Measurements from ENCODE around the gene RAB14. TPM values are rescaled to one million over a fixed set of nuclear protein-coding genes. Genes with fewer than 3 reads are reported as not detected.
"Not testable (repeated sequence)": the region's sequence is repeated elsewhere in the genome, so short reads cannot be mapped to it uniquely, and the experiment has no call there.

RAB14 gene
- polyA plus RNA-seq, 1 of the 3 experiments (the other 2 are of a cell fraction) = 17.4 TPM

- H3K27me3 ChIP-seq (ENCODE audit: insufficient read depth); H3K9me2 ChIP-seq; H3K4me2 ChIP-seq; H3K4me3 ChIP-seq (ENCODE audit: low read depth in 2 of 2, low read length in 1 of 2); H3K9ac ChIP-seq; H3F3A ChIP-seq (replicated peaks; ENCODE audit: insufficient read depth); H3K9me3 ChIP-seq; H2AFZ ChIP-seq (ENCODE audit: low read depth); DNase-seq; POLR2A ChIA-PET; H3K4me1 ChIP-seq (ENCODE audit: control insufficient read depth in 1 of 2, insufficient read depth in 2 of 2, low read depth in 1 of 2, low read length in 1 of 2); H3K27ac ChIP-seq (ENCODE audit: low read depth in 2 of 2, low read length in 1 of 2): not testable (repeated sequence)
- CTCF ChIA-PET = interaction anchor here (1.1 to 1.6 kb wide), 3 partner anchors 11 to 43 kb away, joined by 3 to 6 read pairs (median 3); partner anchors contain the start of gene RAB14
- 87% methylated on average over 1 of the region's 1 CpG for WGBS (ENCODE audit: low lambda C conversion rate)
- Histone ChIP-seq H3K79me2 (ENCODE audit: insufficient read depth) (peaks cover 65% of the 10 kb centered on the region), H3K36me3 (replicated peaks in 1 of 2; ENCODE audit: control insufficient read depth in 1 of 2, insufficient read depth in 2 of 2, low read length in 1 of 2) (peaks cover 73 to 83% of the 10 kb centered on the region in 2 experiments), H4K20me1 (ENCODE audit: insufficient read depth) (peaks cover 13% of the 10 kb centered on the region; the same call in 1 of the 2 replicates)
Measured at GRCh38 chr9:121179373-121179721, 22.3 kb downstream of the RAB14 start.

GRCh38 chr9:121178676-121179372 is 22.8 kb downstream of the RAB14 start:
- H3F3A ChIP-seq (replicated peaks; ENCODE audit: insufficient read depth) = peaks cover 3% of the 10 kb centered on the region

More at GRCh38 chr9:121178676-121179372, 22.8 kb downstream of the RAB14 start:
- Histone ChIP-seq H3K4me1 (ENCODE audit: control insufficient read depth in 1 of 2, insufficient read depth in 2 of 2, low read depth in 1 of 2, low read length in 1 of 2) (peaks cover 0 to 6% of the 10 kb centered on the region in 2 experiments; a peak in 1 of 4 replicates), H3K27ac (ENCODE audit: low read depth in 2 of 2, low read length in 1 of 2) (no peak overlapping the region; a peak in 1 of 4 replicates), H3K36me3 (replicated peaks in 1 of 2; ENCODE audit: control insufficient read depth in 1 of 2, insufficient read depth in 2 of 2, low read length in 1 of 2) (peaks cover 74 to 83% of the 10 kb centered on the region in 2 experiments), H3K9me2 (no peaks in the 10 kb centered on the region), H2AFZ (ENCODE audit: low read depth) (no peak overlapping the region), H3K27me3 (ENCODE audit: insufficient read depth) (no peaks in the 10 kb centered on the region), H4K20me1 (ENCODE audit: insufficient read depth) (peaks cover 13% of the 10 kb centered on the region; the same call in 1 of the 2 replicates), H3K9me3 (no peaks in the 10 kb centered on the region), H3K4me2 (no peak overlapping the region), H3K4me3 (ENCODE audit: low read depth in 2 of 2, low read length in 1 of 2) (no peak overlapping the region), H3K79me2 (ENCODE audit: insufficient read depth) (peaks cover 60% of the 10 kb centered on the region), H3K9ac (no peak overlapping the region)
- ChIA-PET POLR2A (no interaction called here), CTCF (interaction anchor here (0.7 to 1.2 kb wide), 3 partner anchors 10 to 426 kb away, joined by 3 read pairs; no protein-coding TSS in a partner anchor)
- 88% methylated on average over 6 of the region's 6 CpGs for WGBS (ENCODE audit: low lambda C conversion rate)
- no peak for DNase-seq
- TF ChIP-seq NRF1 (IDR thresholded peaks at IDR 0.05; ENCODE audit: low read depth, low read length) (no peak), IRF3 (IDR thresholded peaks at IDR 0.05; ENCODE audit: low read depth, low read length) (no peak), ELF1 (IDR thresholded peaks at IDR 0.05) (no peak), EZH2phosphoT487 (IDR thresholded peaks at IDR 0.05; ENCODE audit: borderline replicate concordance, low read depth) (no peak), ZBTB33 (IDR thresholded peaks at IDR 0.05; ENCODE audit: borderline replicate concordance, low read depth) (no peak)

Data from SK-N-SH (cell line).